Spleen (tissue), 7 donors: ENCODE measurements around the gene GRIPAP1.

Experiments used
- CTCF ChIP-seq, 11 experiments: fragments of 200-600 bp in 7 of 11; fragments of 450-650 bp in 4 of 11; sonication (generic) in 4 of 11; IDR thresholded peaks in 8 of 11; conservative IDR thresholded peaks in 3 of 11; 1 replicate in 7 of 11; 2 replicates in 4 of 11; pipeline versions ENCODE4 v1.4.0 to v1.8.0; 2016 to 2021; ENCODE audit warnings: antibody characterized with exemption in 11 of 11, inconsistent platforms in 4 of 11, mild to moderate bottlenecking in 1 of 11
- POLR2AphosphoS5 ChIP-seq, 3 donors: sonication (generic); formaldehyde crosslinking; IDR thresholded peaks; one replicate each; pipeline ENCODE4 v1.5.1; 2017; ENCODE audit warnings: antibody characterized with exemption in 3 of 3
- donor health status: DM: no; HTN: no; CAD: no; lungs with moderate emphysema.
- donor health status: DM: no; HTN: no; CAD: no.
- donor health status: DM: no; HTN: no; CAD: no.

GRCh38 chrX:48945517-48946348, 56.3 kb downstream of the GRIPAP1 start:
- TF ChIP-seq CTCF (IDR thresholded peaks at IDR 0.05 in 8 of 11, conservative IDR thresholded peaks at IDR 0.05 in 3 of 11) (peak; percentile 36 to 87 (median 78)), POLR2AphosphoS5 (IDR thresholded peaks at IDR 0.05) (peak in 2 of 3 donors; percentile 33 to 53)
